ENCODE measurements around the gene POLR3A. TPM values are rescaled to one million over a fixed set of nuclear protein-coding genes. Genes with fewer than 3 reads are reported as not detected.

The POLR3A gene
- total RNA-seq, 1 experiment from 2014 or later: 97.2 TPM

GRCh38 chr10:78028438-78029268, 662 bp downstream of the POLR3A start:
- intact Hi-C loops (cut with micrococcal nuclease): loop anchor here (1.0 to 5.0 kb wide), 7 partner anchors 46 to 1040 kb away; partner anchors contain the start of genes DLG5 and ZMIZ1

DNA sequence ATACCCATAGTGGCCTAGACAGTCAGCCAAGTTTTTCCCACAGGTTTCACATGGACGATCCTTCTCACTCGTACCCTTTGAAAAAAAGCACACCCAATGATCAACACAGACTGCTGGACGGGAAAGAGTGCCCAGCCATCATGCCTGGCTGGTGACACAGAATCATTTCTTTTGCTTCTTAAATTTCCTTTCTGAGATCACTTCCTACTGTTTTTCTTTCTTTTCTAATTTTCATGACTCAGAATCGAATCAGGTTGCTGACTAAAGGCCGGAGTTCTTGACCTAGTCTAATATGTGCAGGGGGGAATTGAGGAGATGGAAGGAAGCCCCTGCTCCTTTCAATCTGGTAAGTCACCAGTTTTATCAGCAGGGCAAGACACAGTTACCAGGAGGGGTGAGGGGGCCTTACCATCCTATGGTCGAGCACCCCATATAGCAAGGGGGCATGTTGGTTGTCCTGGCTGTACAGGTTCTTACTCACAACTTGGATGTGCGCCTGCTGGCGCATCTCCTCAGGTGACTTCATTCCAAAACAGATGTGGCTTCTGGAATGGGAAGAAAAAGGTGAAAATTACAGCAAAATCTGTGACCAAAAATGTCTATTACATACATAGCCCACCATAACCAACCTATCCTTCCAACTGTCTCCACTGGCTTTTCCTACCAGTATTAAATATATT, 3.5 kb downstream of the POLR3A start:
- TF ChIP-seq, protein P1, sequence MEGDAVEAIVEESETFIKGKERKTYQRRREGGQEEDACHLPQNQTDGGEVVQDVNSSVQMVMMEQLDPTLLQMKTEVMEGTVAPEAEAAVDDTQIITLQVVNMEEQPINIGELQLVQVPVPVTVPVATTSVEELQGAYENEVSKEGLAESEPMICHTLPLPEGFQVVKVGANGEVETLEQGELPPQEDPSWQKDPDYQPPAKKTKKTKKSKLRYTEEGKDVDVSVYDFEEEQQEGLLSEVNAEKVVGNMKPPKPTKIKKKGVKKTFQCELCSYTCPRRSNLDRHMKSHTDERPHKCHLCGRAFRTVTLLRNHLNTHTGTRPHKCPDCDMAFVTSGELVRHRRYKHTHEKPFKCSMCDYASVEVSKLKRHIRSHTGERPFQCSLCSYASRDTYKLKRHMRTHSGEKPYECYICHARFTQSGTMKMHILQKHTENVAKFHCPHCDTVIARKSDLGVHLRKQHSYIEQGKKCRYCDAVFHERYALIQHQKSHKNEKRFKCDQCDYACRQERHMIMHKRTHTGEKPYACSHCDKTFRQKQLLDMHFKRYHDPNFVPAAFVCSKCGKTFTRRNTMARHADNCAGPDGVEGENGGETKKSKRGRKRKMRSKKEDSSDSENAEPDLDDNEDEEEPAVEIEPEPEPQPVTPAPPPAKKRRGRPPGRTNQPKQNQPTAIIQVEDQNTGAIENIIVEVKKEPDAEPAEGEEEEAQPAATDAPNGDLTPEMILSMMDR (conservative IDR thresholded peaks at IDR 0.05; ENCODE audit: low read depth, low read length): no peak
- TF ChIP-seq EZH2 (IDR thresholded peaks at IDR 0.05; ENCODE audit: low read length, unreplicated experiment) (no peak), EZH2phosphoT487 (IDR thresholded peaks at IDR 0.05; ENCODE audit: borderline replicate concordance, low read length) (no peak)
- ATAC-seq: peak; percentile 54
- peaks cover 42% of the 10 kb centered on the region for H3K79me2 ChIP-seq (ENCODE audit: low read length)
- H3K9me2 ChIP-seq (replicated peaks; ENCODE audit: low read length): no peaks in the 10 kb centered on the region
- peak overlapping the region; percentile 67 for H3K4me2 ChIP-seq (ENCODE audit: low read length)
- ChIA-PET POLR2A (ENCODE audit: unreplicated experiment) (no interaction called here), CTCF (no interaction called here)
- H3K27me3 ChIP-seq (ENCODE audit: low read length): no peaks in the 10 kb centered on the region
- peaks cover 13% of the 10 kb centered on the region for H4K20me1 ChIP-seq (ENCODE audit: low read length)
- peak overlapping the region; percentile 76 for H3K27ac ChIP-seq (ENCODE audit: low read length)
- no peaks in the 10 kb centered on the region for H3K9me3 ChIP-seq (ENCODE audit: low read length)
- H3K36me3 ChIP-seq (ENCODE audit: low read depth, low read length): peaks cover 44% of the 10 kb centered on the region
- H3K4me1 ChIP-seq (ENCODE audit: insufficient read depth, low read length): peaks cover 44% of the 10 kb centered on the region
- peaks cover 22% of the 10 kb centered on the region for H3F3A ChIP-seq (ENCODE audit: low read length, unreplicated experiment)
- H3K9ac ChIP-seq (ENCODE audit: low read length): peak overlapping the region; percentile 41
- peak overlapping the region; percentile 44 for H2AFZ ChIP-seq (ENCODE audit: low read length)
- H3K4me3 ChIP-seq (ENCODE audit: low read length): peak overlapping the region; percentile 40
- peak; percentile 100 for DNase-seq
- BruUV-seq (replicated peaks): no TSS peak
- intact Hi-C loops (cut with micrococcal nuclease): loop anchor here (5.0 kb wide), 1 partner anchor 864 kb away; no protein-coding TSS in a partner anchor

More at GRCh38 chr10:78028438-78029268, 662 bp downstream of the POLR3A start:
- ATAC-seq (peak; percentile 3), DNase-seq (peak; percentile 67)
- Histone ChIP-seq H3F3A (ENCODE audit: low read length, unreplicated experiment) (peaks cover 22% of the 10 kb centered on the region), H3K9me3 (ENCODE audit: low read length) (no peaks in the 10 kb centered on the region), H3K79me2 (ENCODE audit: low read length) (peaks cover 42% of the 10 kb centered on the region), H3K27me3 (ENCODE audit: low read length) (no peaks in the 10 kb centered on the region), H3K9me2 (replicated peaks; ENCODE audit: low read length) (no peaks in the 10 kb centered on the region), H3K36me3 (ENCODE audit: low read depth, low read length) (peaks cover 19% of the 10 kb centered on the region), H3K4me1 (ENCODE audit: insufficient read depth, low read length) (peaks cover 47% of the 10 kb centered on the region), H3K9ac (ENCODE audit: low read length) (peak overlapping the region; percentile 79), H3K27ac (ENCODE audit: low read length) (peak overlapping the region; percentile 23), H2AFZ (ENCODE audit: low read length) (peak overlapping the region; percentile 79), H3K4me2 (ENCODE audit: low read length) (peak overlapping the region; percentile 72), H4K20me1 (ENCODE audit: low read length) (peaks cover 13% of the 10 kb centered on the region), H3K4me3 (ENCODE audit: low read length) (peak overlapping the region; percentile 69)
- POLR2A ChIA-PET (ENCODE audit: unreplicated experiment): no interaction called here
- no peak for TF ChIP-seq EZH2phosphoT487 (IDR thresholded peaks at IDR 0.05; ENCODE audit: borderline replicate concordance, low read length)
- TF ChIP-seq, protein P1 (conservative IDR thresholded peaks at IDR 0.05; ENCODE audit: low read depth, low read length): peak; percentile 62
- TF ChIP-seq EZH2 (IDR thresholded peaks at IDR 0.05; ENCODE audit: low read length, unreplicated experiment): no peak
- CTCF ChIA-PET: no interaction called here
- BruUV-seq (replicated peaks): TSS peak; percentile 59

Data from PC-3 (cell line).